ENCODE measurements around the gene DUXB. TPM values are rescaled to one million over a fixed set of nuclear protein-coding genes. Genes with fewer than 3 reads are reported as not detected.

The DUXB gene
- total and polyA plus RNA-seq, 2 of the 13 experiments (the other 11 are each of a cell fraction or from before 2014, with no cell fraction given) = not detected

GRCh38 chr16:75727221-75727620 is 26.0 kb upstream of the DUXB start (continued):
- TF ChIP-seq ZNF646 (CRISPR knock-in tag; IDR thresholded peaks at IDR 0.05) = no peak
- TF ChIP-seq NCOA2 (CRISPR knock-in tag; IDR thresholded peaks at IDR 0.05) = peak; percentile 58; the same call in 1 of the 2 replicates
- no peak for TF ChIP-seq SMC3 (IDR thresholded peaks at IDR 0.05; ENCODE audit: low read length)
- no peak for TF ChIP-seq KMT2A (CRISPR knock-in tag; IDR thresholded peaks at IDR 0.05)
- TF ChIP-seq RFX3 (CRISPR knock-in tag; IDR thresholded peaks at IDR 0.05) = no peak
- no peak for TF ChIP-seq BCLAF1 (IDR thresholded peaks at IDR 0.05)
- no peak for TF ChIP-seq PLSCR1 (CRISPR knock-in tag; IDR thresholded peaks at IDR 0.05; ENCODE audit: borderline replicate concordance)
- no peak for TF ChIP-seq KLF16 (CRISPR knock-in tag; IDR thresholded peaks at IDR 0.05)
- TF ChIP-seq KDM6A (CRISPR knock-in tag; IDR thresholded peaks at IDR 0.05; ENCODE audit: low read depth) = no peak
- TF ChIP-seq IRF9 (CRISPR knock-in tag; IDR thresholded peaks at IDR 0.05; ENCODE audit: borderline replicate concordance) = no peak
- peak; percentile 87 for TF ChIP-seq ZNF281 (CRISPR knock-in tag; IDR thresholded peaks at IDR 0.05; ENCODE audit: borderline replicate concordance)
- no peak for TF ChIP-seq SIN3B (IDR thresholded peaks at IDR 0.05; ENCODE audit: low read length)
- no peak for TF ChIP-seq MYC (CRISPR knock-in tag; IDR thresholded peaks at IDR 0.05; ENCODE audit: borderline replicate concordance)
- TF ChIP-seq U2AF2 (IDR thresholded peaks at IDR 0.05; ENCODE audit: low read depth, low read length) = no peak
- no peak for TF ChIP-seq ZNF292 (CRISPR knock-in tag; IDR thresholded peaks at IDR 0.05; ENCODE audit: borderline replicate concordance, low read depth)
- TF ChIP-seq ZNF558 (CRISPR knock-in tag; IDR thresholded peaks at IDR 0.05; ENCODE audit: borderline replicate concordance) = no peak
